GM21526 (cell line): ENCODE measurements around the gene MRRF.
"Not testable (repeated sequence)": the region's sequence is repeated elsewhere in the genome, so short reads cannot be mapped to it uniquely, and the experiment has no call there.

ENCODE experiments used
- ATAC-seq: cut with Tn5 transposase; IDR thresholded peaks from one replicate; pipeline ENCODE4 v1.9.1; 2021; ENCODE audit warnings: moderate library complexity; ENCODE audit not compliant: unreplicated experiment, low FRiP score

Gene MRRF

DNA sequence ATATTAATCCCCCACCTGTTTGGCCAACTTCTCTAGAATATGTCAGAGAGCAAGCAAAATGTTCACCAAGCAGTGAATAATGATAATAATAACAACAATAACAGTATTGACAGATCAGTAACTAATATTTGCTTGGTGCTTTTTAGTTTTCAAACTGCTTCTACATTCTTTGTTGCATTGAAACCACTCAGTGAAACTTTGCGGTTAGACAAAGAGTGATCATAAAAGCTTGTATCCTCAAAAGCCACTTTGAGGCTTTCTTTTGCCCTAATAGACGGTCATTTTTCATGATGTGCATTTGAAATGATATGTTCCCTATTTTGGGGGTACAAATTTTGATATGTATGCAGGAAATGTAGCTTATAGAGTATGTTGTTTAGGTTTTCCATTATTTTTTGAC, 62.5 kb downstream of the MRRF start:
- no peak for ATAC-seq

DNA sequence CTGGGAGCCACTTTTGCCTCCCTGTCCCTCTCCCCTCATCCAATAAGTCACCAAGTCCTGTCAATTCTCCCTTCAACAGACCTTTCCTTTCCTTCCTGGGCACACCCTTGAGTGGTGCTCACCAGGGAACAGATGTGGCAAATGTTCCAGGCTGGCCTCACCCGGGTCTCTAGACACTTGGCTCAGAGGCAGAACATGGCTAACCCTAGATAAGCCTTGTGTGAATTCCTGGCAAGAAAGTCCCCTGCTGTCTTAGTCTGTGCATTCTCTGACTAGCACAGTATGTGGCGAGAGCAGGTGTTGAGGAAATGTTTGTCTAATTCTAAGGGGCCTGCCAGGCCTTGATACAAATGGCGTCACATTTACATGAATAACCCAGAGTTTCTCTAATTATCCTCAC, 64.9 kb downstream of the MRRF start:
- ATAC-seq = no peak

DNA sequence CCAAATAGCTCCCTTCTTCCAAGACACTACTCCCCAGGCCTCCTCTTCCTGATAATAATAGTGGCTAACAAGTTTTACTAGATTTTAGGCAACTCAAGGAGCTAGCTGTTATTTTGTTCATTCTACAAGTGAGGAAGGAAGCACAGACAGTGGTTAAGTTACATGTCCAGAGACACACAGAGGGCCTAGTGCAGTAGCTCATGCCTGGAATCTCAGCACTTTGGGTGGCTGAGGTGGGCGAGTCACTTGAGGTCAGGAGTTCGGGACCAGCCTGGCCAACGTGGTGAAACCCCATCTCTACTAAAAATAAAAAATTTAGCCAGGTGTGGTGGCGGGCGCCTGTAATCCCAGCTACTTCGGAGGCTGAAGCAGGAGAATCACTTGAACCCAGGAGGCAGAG, 65.8 kb downstream of the MRRF start:
- not testable (repeated sequence) for ATAC-seq

DNA sequence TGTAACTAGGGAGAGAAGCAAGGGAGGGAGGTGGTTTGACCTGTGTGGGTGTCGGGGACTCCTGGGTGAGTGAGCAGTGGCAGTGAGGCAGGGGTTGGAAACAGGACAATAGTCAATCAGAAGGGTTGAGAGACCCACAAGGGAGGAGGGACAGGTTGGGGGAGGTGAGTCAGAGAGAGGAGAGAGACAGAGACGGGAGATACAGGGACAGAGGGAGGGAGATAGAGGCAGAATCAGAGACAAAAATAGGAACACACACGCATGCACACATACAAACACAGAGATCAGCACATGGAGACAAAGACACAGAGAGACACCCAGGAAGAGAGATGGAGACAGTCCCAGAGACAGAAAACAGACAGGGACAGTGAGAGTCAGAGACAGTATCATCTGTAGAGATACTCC, 66.8 kb downstream of the MRRF start:
- ATAC-seq = no peak

DNA sequence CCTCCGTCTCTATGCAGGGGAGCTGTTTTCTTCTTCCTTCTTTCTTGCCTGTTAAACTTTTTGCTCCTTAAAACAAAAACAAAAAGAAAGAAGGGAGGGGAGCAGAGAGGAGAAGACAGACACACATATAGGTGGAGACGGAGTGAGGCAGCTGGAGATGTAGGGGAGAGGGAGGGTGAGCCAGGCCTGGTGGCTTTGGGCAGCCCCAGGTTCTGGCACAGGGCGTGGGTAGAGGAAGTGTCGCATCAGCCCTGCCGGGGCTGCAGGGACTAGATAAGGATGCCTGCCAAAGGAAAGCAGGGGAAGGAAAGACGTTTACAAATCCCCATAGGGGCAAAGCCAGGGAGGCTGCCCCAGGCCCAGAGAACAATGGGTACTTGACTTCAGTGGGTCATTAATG, 67.4 kb downstream of the MRRF start:
- ATAC-seq = no peak

DNA sequence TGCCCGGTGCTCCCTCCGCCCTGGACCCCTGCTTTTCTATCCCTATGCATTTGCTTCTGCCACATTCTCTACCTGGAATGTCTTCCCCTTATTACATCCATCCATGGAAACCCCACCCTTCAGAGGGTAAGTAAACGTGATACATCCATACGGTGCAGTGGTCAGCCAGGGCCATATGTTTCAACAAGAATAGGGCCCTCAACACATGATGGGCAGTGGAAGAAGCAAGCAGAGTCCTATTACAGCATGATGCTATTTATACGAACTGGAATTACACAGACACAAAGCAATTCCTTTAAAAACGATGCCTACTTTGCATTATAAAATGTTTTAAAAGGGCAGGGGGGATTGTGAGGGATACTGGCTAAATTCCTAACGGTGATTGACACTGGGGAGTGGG, 68.0 kb downstream of the MRRF start:
- no peak for ATAC-seq

DNA sequence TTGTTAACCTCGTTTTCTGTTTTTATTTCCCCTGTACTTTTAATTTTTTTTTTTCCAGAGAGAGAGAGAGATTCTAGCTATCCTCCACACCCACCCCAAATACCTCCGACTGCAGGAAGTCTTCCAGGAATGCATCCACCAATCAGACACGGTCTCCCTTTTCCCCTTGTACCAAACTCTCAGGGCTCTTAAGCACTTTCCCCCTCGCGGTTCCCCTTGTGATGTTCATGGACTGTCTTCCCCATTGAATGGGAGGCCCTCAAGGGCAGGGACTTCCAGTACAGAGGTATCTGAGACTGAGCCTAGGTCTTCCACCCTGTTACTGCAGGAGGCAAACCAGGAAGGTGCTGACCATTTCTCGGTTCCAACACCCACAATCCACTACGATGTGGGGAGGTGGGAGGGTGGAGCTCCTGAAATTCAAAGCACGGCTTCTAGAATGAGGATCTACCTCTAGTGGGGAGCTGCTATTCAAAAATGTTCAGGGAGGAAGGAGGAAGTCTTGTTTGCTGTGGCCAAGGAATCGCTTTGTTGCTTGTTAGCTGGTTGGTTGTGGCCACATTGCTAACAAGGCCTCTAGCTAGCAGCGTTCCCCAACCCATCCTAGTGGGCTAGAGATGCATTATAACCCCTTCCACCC, 68.6 kb downstream of the MRRF start:
- ATAC-seq = no peak

DNA sequence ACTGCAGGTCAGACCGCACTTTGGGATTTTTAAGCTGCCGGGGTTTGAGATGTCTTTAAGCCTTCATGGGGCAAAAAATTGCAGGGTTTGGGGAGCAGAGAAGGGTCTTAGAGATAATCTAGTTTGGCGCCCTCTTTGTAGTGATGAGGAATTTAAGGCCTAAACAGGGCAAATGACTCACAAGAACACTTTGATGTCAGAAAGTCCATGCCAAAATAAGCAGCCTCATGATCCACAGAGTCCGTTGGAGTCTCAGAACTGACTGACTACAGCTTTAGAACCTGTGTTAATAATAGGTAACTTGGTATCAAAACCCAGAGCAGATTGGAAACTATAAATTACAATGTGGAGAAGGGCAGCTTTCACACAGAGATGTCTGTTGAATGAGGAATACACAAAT, 70.2 kb downstream of the MRRF start:
- ATAC-seq = no peak

DNA sequence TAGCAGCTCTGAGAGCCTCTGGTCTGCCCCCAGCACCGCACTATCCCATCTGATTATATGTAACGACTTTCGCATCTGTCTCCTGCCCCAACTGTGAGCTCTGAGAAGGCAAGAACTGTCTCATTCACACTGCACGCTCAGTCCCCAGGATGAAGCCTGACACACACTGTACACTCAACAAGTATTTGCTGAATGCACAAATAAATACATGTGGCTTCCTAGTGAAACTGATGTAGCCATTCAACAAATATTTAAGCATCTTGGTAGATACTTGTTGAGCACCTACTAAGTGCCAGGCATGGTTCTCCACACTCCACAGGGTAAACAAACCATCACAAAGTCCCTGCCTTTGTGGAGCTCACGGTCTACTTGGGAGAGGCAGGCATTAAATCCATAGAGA, 71.5 kb downstream of the MRRF start:
- ATAC-seq = no peak

DNA sequence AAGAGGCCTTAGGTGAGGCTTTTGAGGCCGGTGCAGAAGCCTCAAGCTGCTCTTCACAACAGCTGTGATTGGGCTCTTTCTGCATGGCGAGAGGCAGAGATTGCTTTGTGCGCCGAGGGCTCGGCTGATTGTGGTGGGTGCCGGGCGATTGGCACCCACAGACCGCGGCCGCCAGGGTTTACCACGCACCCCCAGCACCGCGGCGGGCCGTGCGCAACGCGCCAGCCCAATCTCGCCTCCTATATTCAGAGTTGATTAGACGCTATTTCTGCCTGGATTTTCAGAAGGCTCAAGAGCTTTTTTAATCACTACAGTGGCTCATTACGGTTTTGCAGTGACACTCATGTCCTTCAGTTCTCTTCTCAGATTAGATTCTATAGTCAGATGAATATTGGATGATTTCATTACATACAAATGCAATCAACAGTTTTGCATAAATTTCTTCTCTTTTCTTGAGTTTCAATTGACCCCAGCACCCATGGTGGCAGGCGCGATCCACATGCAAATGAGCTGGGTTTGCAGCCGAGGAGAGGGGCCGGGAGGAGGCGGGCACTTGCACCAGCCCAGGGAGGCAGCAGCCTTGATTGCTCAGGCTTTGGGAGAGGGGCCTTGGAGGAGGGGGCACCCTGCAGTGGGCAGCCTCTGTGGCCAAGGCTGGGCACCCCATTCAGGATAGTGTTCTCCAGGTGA, 72.3 kb downstream of the MRRF start:
- ATAC-seq = no peak

DNA sequence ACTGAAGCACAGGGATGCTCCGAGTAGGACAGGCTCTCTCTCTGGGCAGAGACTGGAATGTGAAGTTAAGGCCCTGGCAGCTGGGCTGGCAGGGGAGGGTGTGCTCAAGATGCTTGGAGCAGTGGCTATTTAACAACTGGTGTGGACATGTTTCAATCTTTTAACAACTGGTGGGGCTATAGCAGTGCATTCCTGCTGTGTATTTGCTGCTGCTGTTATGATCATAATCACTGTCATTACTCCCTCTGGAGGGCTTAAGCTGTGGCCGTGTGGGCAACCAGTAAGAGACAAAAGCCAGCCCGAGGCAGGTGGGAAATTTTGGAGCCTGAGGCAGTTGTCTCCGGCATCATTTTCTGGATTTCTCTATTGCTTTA, 72.9 kb downstream of the MRRF start:
- ATAC-seq = no peak

DNA sequence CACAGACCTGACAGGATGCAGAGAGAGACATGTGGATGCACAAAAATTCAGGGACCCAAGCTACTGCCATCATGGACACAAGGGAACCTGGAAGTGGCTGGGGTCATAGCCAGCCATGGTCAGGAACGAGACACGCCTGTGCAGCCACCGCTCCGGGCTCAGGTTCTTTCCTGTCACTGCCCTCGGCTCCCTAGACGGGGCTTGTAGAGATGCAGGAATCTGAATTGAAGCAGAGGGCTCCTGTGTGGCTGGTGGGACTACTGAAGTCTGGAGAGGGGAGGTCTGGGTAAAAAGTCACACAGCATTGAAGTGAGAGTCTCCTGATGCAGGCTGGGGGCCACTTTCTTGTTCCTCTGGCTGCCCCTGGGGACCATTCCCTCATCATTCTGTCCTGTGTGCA, 73.9 kb downstream of the MRRF start:
- no peak for ATAC-seq

DNA sequence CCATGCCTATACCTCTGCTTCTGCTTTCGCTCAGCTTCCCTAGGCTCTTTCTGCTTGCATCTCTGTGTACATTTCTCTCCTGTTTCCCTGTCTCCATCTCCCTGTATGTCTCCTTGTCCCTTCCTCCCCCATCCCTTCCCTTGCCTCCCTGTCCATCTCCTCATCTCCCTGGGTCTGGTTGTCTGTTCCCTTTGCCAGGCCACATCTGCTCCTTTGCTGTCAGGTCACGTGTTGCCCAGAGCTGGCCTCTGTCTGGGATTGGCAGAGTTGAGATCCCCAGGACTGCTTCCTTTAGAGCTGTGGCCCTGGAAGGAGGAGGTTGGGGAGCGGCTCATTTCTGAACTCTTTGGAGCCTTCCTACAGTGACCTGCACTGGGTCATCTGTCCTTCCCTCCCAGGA, 74.3 kb downstream of the MRRF start:
- ATAC-seq = no peak

DNA sequence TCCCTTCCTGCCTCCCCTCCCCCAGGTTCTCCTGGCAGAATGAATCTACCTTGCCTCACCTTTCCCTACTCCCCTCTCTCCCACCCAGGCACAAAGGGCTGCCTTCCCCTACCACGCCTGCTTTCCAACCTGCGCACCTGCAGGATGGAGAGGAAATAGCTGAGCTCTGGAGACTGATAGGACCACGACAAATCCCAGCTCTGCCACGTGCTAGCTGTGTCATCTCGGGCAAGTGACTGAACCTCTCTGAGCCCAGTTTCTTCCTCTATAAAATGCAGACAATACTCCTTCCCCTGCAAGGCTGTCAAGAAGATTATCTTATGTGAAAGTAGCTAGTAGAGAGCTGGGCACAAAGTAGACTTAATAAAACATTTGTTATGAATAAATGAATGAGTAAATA, 74.9 kb downstream of the MRRF start:
- ATAC-seq = no peak

DNA sequence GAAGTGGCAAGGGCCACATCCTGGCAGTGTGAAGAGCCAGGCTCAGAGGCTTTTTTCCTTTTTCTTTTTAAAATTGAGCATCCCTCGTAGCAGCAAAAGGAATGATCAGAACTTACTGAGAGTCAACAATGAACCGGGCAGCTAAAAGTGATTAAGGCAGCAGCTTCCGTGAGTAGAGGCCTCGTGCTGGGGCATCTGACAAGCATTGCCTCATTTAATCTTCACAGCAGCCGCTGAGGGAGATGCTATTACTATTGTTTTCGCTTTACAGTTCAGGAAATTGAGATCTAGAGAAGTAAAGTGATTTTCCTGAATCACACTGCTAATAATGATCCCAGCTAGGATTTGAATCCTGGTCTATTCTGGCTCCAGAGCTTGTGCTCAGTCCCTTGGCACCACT, 75.5 kb downstream of the MRRF start:
- no peak for ATAC-seq

DNA sequence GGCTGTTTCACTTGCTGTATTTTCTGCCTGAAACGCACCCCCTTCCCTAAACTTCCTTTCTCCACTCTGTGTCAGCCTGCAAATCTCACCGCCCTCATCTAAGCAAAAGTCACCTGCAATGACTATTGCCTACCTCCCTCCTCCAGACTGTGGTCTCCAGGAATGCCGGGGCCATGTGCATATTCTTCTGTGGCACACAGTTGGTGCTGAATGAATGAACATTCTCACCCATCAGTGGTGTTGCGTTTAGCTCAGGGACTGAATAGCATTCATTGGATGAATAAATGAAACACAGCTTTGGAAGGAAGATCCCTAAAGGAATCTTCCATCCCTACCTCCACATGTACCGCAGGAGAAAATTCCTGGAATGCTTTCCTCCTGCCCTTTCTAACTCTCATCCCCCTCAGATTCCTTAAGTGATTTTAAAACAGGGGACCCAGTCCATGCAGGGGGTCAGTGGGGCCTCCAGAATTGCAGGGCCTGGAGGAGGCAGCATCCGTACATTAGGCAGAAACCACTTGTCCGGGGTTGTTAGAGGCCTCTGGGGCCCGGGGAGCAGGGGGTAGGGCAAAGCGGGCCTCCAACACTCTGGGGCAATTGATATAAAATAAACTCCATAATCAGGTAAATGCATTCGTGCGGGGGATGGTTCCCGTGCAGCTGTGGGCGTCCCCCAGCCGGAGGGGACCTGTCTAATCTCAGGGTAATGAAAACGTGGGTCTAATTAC, 77.8 kb downstream of the MRRF start:
- ATAC-seq = no peak

DNA sequence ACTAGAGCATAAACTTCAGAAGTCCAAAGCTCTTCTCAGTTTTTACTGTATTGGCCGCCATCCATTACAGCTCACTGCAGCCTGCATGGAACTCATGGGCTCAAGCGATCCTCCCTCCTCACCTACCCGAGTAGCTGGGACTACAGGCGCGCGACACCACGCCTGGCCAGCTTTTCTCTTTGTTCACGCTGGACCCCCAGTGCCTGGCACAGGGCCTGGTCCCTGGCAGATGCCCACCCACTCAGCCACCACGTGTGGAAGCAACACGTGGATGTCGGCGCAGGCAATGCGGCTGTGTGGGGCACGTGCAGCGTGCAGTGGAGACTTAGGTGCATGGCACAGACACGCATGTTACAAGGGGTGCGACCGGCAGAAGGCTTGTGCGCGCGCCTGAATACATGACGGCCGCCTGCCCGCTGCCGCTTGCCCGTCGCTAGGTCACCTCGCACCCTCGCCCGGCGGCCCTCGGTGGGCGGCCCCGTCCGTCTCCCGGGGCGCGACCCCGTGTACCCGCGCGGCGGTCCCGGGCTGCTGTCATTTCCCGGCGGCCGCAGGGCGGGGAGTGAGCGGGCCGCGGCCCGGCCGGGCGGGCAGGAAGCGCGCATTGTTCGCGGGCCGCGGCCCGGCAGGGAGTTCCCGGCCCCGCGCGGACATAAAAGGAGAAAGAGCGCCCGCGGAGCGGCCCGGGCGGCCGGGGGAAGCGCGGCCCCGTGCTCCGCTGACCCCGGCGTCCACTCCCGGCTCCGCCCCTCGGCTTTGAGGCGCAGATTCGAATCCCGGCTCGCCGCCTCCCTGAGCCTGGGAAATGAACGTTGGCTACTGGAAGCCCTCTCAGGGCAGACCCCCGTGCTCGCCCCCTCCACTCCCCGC, 82.0 kb downstream of the MRRF start:
- ATAC-seq = no peak

DNA sequence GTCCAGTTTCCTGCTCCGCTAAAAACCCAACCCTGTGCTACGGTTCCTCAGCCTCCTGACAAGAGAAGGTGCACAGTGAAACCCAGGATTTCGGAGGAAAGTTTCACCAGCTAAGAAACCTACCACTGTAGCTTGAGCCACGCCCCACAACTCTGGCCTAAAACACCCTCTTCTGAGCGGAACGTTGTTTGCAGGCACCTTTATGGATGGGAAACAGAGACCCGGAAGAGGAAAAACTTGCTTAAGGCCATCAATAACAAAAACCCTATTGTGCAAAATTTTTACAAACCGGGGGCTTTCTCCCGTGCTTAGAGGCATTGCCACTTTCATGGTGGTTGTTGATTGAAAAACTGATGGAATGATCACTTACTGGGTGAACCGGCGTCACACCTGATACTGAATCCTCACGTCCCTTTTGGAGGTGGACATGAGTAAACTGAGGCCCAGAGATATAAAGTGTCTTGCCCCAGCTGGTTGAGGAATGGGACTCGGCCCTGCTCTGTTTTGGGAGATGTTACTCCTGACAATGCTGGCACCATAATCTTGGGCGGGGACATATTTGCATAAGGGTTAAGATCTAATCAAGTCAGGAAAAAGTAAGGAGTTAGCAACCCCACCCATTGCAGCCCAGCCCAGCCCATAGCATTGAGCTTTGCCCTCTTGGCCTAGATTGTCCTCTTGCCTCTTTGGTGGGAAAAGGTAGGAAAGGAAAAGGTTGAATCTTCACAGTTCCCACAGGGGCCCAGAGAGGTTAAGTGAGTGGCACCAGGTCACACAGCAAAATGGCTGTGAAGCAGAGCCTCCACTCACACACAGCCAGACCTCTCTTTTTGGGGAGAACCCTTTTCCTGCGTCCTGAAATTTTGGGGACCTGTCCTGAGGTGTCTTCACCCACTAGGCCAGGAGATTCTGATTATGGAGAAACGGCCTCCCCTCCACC, 82.9 kb downstream of the MRRF start:
- ATAC-seq = no peak

DNA sequence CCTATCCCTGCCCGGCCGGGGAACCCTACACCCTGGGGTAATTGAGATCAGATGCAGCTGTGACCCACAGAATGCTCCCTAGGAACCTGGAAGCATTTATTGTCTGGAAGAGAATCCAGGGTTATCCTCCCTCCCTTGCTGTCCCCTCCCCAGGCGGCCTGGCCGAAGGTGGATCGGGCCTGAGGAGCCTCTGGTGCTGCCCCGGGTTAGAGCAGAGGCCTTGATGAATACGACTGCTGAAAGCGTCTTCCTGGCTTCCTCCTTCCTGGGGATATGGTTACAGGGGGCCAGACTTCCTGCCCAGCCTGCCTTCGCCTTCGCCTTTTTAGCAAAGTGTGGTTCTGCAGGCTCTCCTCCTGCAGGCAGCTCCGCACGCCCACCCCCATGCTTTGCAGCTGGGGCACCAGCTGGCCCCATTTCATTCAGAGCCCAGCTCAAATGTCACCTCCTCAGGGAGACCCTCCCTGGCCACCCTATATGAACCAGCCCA, 83.7 kb downstream of the MRRF start:
- ATAC-seq = no peak

DNA sequence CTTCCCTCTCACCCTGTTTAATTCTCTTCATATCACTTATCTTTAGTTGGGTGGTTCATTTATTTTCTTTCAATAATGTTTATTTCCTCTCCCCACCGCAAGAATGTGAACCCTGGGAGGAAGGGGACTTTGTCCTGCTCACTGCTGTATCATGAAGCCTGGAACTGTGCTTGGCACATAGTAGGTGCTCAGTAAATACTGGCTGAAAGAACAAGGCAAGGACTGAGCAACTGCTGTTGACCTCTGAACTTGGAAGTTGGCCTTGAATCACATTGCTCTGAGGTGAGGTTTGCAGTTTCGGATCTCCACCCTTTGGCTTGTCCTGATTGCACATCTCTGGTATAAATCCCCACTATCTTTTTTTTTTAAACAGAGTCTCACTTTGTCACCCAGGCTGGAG, 84.1 kb downstream of the MRRF start:
- ATAC-seq = no peak
